M059J (cell line): ENCODE data around the gene ATAD3B. TPM values are rescaled to one million over a fixed set of nuclear protein-coding genes. Genes with fewer than 3 reads are reported as not detected.
"Not testable (repeated sequence)": the region's sequence is repeated elsewhere in the genome, so short reads cannot be mapped to it uniquely, and the experiment has no call there.

Experiments used
- DNase-seq: peaks from one replicate; pipeline ENCODE4 v3.0.0-alpha.2; 2012; ENCODE audit warnings: low read depth
- total RNA-seq: library from RNA; depleted of rRNA; stranded (reverse); fragments of >200 nt; shearing (Covaris generic); gene quantifications from 2 replicates; pipeline ENCODE4 v1.2.3, GENCODE V29; 2014; rRNA removed

The ATAD3B gene
- total RNA-seq = 2.9 and 7.7 TPM in 2 replicates

GRCh38 chr1:1471389-1472052, at the start of gene ATAD3B:
Gene ATAD3B, plus strand, starts transcription at chr1:1471765. Its CDS starts 120 bp downstream, at chr1:1471885.
- peak; percentile 92 for DNase-seq

GRCh38 chr1:1421907-1422464, 49.6 kb upstream of the ATAD3B start:
- DNase-seq = no peak

GRCh38 chr1:1422465-1423244, 48.9 kb upstream of the ATAD3B start:
- DNase-seq = peak; percentile 59

GRCh38 chr1:1423245-1423597, 48.3 kb upstream of the ATAD3B start:
- no peak for DNase-seq

- DNase-seq = no peak
These were observed 46.9 kb upstream of the ATAD3B start for GRCh38 chr1:1424707-1425106.

- DNase-seq = no peak
These were observed 46.2 kb upstream of the ATAD3B start for GRCh38 chr1:1425426-1425752.

- no peak for DNase-seq
These were observed 45.6 kb upstream of the ATAD3B start for GRCh38 chr1:1425753-1426495.

- no peak for DNase-seq
These were observed 45.0 kb upstream of the ATAD3B start for GRCh38 chr1:1426496-1427105.

GRCh38 chr1:1427106-1427819, 44.3 kb upstream of the ATAD3B start:
- no peak for DNase-seq

GRCh38 chr1:1427820-1428148, 43.8 kb upstream of the ATAD3B start:
- no peak for DNase-seq

- no peak for DNase-seq
These were observed 43.4 kb upstream of the ATAD3B start for GRCh38 chr1:1428174-1428573.

- DNase-seq = not testable (repeated sequence)
These were observed 42.6 kb upstream of the ATAD3B start for GRCh38 chr1:1428967-1429366.

GRCh38 chr1:1429671-1430073, 41.9 kb upstream of the ATAD3B start:
- no peak for DNase-seq

GRCh38 chr1:1430114-1430982, 41.2 kb upstream of the ATAD3B start:
- peak; percentile 62 for DNase-seq

- no peak for DNase-seq
These were observed 40.3 kb upstream of the ATAD3B start for GRCh38 chr1:1430992-1431844.

- no peak for DNase-seq
These were observed 39.7 kb upstream of the ATAD3B start for GRCh38 chr1:1431845-1432273.

GRCh38 chr1:1432274-1432950, 39.2 kb upstream of the ATAD3B start:
- no peak for DNase-seq

- no peak for DNase-seq
These were observed 38.4 kb upstream of the ATAD3B start for GRCh38 chr1:1432951-1433803.
